ENCODE data around the gene ST3GAL5.

ST3GAL5 gene

DNA sequence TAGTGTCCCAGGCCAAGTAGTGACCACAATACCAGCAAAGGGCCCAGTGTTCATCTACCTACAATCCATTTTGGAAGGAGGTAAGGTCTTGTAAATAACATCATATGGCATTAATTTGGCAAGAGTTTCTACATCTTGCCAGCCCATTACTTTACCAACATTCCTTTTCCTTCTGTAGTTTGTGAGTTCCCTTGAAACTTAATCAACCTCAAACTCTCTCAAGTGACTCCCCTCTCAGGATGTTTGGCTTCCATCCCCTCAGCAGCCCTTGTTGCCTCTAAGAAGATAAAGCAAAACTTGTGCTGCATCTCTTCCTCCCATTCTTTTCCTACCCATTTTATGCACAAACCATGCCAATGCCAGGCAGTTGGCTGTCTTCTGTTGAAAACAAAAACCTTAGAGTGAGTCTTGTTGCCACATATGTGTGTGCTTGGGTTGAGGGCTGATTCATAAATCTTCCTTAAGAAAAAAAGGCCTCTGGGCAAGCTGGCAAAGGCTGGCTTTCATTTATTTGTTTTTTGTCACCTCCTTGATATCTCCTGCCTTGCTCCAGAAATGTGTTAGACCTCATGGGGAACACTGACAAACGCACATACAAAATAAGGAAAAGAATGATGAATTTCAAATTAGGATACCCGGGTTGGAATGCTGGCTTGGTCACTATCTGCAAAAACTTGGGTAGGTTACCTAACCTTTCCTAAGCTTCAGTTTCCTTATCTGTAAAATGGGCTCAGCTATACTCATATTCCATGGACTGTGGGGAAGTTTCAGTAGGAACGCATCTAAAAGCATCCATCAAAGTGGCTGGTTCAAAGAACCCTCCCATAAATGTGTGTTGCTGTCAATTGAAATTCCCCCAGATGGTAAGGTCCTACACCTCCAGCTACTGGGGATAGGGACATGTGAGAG lies 29.4 kb upstream of the ST3GAL5 start:
- no peak for DNase-seq

DNA sequence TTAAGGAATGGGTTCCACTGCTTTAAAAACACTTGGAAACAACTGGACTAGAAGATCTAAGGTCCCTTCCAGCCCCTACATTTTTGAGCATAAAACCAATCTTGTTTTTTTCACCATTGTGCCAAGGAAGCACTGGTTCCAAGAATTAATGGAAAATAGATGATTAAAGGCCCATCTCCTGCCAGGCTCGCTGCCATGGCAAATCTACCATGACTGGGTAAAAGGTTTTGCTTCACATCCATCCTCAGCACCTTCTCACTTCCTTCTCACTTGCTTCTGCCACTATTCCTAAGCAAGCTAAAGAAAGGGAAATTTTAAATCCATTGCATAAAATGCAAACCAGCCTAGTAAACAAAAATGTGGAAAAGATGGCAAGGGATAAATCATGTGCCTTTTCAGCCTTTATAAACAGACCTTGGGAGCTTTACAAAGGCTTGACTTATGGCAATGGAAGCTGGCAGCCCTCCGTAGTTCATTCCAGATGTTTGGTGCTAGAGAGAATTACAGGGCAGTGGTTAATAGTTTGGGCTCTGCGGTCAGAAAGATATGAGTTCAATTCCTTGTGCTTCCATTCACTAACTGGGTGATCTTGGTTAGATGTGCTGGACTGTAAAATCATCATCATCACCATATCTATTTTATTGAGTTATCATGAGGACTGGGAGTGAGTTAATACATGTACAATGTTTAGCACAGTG lies 27.0 kb upstream of the ST3GAL5 start:
- DNase-seq = peak; percentile 30

DNA sequence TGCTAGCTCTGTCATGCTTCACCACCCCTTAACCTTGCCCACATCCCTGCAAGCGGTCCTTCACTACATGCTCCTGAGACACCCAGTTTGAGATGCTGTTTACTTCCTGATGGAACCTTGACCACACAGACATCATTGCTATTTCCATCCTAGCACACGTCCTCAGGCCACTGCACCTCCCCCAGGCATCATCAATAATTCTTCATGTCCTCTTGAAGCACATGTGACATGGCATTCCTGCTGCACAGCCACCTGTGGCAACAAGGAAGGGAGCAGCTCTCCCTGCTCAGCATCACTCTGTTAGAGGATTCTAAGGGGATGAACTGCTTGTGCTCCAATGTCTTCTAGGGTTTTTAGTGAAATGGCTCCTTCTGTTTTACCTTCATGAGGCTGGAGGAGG lies 26.1 kb upstream of the ST3GAL5 start:
- DNase-seq = no peak

DNA sequence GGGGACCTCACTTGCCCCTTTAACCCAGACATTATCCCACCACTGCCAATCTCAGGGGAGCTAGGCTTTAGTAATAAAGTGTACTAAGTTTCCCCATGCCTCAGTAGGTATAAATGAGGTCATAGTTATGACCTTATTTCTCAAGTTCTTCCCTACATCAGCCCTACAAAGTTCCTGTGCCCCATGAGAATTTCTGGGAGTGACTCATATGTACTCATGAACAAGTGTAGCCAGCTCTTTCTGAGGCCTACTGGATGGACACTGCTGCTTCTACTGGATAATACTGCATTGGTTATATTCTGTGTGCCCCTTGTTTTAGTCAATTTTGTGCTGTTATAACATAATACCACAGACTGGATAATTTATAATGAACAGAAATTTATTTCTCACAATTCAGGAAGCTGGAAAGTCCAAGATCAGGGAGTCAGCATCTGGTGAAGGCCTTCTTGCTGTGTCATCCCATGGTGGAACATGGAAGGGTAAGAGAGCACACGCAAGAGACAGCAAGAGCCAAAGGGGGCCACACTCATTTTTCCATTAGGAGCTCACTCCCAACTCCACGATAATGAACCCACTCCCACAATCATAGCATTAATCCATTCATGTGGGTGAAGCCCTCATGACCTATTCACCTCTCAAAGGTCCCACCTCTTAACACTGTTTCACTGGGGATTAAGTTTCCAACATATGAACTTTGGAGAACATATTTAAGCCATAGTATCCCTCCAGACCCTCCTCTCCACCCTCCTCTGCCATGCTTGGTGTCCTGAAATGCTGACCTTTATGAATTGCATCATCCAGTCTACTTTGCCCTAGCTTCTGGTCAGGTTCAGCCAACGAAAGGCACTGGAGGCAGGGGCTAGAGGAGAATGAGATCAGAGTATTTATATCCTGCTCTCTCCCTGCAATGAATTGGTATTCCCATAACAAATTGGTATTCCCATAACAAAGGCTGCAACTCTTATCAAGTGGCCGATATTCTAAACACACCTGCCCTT lies 25.4 kb upstream of the ST3GAL5 start:
- DNase-seq = peak; percentile 81

DNA sequence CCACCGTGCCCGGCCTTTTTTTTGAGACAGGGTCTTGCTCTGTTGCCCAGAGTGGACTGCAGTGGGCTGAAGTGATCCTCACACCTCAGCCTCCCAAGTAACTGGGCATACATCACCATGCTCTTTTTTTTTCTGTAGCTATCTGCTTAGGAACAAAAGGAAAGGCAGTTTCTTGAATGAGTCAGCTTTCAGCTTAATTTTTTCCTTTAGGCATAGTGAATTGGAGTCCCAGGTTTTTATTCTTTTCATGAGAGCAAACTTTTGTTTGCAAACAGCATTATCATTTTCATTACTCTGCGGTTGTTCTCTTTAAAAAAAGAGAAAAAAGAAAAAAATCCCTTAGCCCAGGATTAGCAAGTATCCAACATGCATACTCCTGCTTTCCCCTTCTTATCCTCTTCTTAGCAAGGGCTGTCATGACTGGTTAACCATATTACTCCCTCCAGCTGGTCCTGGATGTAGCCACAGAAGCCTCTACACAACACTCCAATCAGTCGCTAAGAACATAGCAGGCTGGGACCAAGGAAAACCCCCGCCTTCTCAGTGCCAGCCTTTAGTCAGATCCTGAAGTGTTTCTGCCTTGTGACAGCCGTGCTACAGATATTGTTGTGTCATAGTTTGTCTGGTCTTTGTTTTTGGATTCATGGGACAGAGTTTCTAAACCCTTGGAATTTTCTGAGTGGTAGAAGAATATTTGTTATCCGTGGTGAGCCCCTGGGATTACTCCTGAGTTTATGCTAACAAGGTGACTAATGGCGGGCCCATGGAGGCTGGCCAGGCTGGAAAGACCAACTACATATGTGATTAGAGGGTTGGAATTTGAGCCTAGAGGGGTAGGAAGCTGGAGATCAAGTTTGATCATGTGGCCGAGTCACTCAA lies 23.3 kb upstream of the ST3GAL5 start:
- peak; percentile 98 for DNase-seq

DNA sequence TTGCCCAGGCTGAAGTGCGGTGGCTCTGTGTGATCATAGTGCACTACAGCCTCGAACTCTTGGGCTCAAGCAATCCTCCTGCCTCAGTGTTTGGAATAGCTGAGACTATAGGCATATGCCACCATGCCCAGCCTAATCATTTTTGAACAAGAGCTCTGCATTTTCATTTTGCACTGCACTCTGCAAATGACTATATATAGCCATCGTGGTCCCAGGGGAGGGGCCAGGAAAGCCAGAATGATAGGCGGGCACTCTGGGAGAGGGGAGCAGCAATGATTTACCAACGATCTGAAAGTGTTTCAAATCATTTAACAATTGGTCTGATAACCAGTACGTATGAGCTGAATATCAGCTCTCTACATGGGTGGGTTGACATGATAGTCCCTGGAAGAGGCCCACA lies 22.3 kb upstream of the ST3GAL5 start:
- DNase-seq = peak; percentile 35

DNA sequence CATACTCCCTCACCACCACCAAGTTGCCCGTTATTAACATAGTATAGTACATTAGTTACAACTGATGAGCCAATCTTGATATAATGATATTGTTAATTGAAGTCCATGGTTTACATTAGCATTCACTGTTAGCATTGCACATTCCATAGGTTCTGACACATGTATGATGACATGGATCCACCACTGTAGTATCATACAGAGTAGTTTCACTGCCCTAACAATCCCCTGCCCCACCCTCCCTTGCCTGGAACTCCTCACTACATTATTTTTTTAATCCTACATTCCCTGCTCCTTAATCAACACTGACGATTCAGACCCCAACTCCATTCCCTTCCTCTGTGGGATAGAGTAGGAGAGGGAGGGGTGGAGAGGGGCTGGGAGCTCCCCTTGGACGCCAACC lies 20.2 kb upstream of the ST3GAL5 start:
- peak; percentile 39 for DNase-seq

DNA sequence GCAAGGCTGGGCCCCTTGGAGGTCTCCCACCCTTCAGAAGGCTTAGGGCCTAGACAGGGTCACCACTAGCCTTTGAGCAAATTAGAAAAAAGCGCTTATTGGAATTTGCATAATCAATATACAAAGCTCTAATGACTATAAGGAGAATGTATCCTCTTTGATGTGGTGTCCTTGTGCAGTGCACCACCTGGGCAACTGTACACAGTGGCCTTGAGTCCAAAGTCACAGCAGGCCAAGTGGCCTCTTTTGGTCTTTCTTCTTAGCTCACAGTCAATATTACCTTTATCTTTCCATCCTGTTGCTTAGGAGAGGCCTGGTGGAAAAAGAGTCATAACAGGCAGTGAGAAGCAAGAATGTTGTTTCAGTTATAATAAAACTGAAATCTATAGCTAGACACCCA lies 19.7 kb upstream of the ST3GAL5 start:
- DNase-seq = no peak

DNA sequence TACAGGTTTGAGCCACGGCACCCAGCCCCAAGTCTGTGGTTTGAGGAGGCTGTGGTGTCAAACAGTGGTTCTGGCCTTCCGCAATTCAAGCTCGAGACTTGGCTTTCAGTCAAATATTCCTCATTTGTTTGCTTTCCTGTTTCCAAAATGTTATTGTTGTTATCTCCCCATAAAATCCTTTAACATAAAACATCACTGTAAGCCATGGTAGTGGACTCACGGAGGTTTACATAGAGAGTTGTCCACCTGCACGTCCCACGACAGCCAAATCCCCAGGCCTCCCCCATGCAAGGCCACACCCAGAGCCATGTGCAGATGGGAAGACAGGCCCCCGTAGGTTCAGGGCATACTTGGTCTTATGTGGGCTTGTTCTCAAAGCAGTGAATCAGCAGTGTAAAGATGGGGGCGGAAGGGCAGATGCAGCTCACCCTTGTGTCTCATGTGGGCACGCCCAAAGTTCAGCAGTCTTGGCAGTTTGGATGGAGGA lies 18.9 kb upstream of the ST3GAL5 start:
- peak; percentile 57 for DNase-seq

DNA sequence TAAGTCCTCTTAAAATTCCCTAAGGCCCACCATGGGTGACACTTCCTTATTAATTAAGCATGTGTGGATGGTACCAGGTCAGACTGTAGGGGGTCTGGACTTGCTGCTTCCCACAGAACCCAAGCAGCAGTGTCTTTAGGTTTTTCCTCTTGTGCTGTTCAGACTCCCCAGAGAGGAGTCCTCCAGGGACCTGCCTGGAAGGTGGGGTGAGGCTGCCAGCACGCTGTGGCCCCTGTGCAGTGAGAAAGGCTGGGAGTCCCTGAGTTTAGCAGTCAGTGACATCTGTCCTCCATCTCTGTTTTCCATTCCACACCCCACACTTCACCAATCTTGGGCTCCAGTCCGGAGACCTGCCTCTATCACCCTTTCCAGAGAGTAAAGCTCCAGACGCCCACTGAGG lies 18.0 kb upstream of the ST3GAL5 start:
- no peak for DNase-seq

DNA sequence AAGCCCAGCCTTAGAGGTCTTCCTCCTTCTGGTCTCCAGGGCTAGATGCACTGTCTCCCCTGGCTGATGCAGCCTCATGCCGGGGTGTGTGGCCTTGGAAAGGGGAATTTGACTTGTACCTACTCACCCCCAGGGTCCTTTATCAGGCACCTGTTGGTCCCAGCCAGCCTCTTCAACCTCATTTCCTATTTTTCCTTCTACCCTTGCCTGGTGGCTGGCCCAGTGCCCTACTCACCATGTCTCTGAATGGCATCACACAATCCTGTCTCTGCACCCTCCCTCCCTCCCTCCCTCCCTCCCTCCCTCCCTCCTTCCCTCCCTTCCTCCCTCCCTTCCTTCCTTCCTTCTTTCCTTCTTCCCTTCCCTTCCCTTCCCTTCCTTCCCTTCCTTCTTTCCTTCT lies 17.1 kb upstream of the ST3GAL5 start:
- DNase-seq = no peak

DNA sequence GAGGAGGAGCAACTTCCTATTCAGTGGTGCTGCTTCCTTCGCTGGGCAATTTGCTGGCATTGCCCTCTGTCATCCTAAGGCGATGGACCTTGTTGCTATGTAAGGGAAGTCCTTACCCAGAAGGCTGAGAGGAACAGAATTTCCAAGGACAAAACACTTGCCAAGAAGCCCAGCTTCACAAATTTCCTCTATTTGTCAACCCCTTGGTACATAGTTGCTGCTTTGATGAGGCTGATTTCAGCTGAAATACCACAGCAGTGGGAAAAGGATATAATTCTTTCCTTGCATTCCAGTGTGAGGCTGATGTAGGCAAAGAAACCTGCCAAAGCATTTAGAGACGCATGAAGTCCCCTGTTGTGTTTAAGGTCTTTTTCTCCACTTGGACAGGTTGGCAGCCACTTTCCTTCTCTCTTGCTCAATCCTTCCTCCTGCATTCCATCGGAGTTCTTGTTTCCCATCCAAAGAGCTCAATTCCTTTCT lies 16.4 kb upstream of the ST3GAL5 start:
- DNase-seq = peak; percentile 20

DNA sequence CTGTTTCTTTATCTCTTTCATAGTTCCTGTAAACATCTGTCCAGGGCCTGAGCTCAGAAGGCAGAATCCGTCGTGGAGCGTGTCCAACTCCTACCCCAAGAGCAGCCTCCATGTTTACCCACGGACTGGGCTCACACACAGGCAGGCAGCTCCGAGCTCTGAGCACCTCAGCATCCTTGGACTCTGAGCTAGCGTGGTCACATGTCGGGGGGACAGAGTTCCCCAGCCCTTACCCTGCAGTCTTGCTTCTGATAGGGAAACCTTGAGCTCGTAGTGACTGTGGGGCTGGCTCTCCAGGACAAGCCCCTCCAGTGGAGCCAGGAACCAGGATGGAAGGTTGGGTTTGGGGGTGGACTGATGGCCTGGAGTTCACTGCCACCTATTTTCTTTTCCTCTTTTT lies 15.1 kb upstream of the ST3GAL5 start:
- DNase-seq = no peak

DNA sequence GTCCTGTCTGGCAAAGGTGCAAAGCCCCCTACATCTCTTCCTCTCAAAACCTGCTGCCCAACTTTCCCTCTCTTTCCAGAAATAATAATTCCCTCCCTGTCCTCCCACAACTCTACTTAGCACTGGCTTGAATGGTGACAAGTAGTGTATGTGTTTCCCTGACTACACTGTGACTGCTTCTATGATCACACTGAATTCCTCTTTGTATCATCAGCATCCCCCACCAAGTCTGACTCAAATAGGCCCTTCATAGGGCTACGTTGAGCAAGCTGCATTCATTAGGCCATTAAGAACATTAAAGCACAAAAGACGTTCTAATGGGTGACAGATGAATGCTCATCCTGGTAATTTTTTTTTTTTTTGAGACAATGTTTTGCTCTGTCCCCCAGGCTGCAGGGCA lies 13.7 kb upstream of the ST3GAL5 start:
- peak; percentile 92 for DNase-seq

DNA sequence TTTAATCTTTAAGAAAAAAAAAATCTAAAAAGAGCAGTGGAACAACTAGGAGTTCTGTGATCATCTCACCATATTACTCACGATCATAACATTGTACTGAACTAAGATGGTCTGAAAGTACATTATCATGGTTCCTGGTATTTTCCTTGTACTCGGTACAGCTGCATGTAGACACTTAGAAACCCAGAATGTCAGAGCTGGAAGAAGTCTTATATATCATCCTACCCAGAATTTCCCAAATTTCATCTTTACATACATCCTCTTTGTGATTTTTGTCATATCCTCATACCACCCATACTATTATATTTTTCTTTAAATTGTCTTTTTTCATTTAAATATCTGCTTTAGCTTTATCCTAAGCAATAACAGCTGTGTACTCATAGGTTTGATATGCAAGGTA lies 12.4 kb upstream of the ST3GAL5 start:
- no peak for DNase-seq

DNA sequence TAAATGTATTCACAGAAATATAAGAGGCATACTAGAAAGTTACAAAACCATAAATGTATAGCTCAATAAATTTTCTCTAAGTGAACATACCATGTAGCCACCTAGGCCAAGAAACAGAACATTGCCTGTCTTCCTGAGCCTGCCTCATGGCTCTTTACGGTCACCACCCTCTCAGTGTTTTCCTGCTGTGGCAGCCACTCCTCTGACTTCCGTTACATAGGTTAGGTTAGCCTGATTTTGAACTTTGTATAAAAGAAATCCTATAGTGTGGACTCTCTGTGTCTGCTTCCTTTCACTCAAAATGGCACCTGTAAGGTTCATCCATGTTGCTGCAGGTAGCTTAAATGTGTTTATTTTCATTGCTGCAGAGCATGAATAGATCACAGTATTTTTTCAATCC lies 11.6 kb upstream of the ST3GAL5 start:
- DNase-seq = no peak

DNA sequence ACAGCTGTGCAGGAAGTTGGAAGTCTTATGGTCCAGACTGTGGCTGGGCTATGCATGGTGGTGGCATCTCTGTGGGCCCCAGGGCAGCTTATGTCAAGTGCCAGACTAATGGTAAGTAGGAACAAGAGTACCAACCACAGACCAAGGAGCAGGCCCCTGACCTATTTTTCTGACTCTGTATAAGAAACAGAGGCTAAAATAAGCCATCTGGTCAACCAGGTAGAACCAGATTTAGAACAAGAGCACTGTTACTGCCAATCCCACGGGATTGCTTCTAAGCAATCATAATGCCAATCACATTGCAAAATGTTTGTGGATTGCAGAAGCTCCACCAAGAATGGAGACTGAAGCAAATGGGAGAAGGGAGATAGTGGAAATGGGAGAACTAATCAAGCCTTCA lies 11.1 kb upstream of the ST3GAL5 start:
- no peak for DNase-seq

DNA sequence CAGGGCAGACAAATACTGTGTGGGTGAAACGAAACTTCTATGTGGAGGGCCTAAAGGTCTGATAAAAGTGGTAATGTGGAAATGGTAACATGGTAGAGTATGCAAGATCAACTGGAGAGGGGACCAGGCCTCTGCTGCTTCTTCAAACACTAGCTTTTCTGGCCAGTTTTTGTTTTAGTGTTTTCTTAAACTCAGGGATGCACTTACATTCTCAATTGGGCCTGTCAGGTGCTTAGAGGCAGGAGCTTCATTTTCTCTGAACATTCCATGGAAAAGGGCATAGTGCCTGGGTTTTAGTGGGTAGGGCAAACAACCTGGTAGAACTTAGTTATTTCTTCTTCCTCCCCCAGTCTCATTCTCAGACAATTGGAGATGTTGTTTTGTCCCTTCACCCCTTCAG lies 10.5 kb upstream of the ST3GAL5 start:
- DNase-seq = no peak

DNA sequence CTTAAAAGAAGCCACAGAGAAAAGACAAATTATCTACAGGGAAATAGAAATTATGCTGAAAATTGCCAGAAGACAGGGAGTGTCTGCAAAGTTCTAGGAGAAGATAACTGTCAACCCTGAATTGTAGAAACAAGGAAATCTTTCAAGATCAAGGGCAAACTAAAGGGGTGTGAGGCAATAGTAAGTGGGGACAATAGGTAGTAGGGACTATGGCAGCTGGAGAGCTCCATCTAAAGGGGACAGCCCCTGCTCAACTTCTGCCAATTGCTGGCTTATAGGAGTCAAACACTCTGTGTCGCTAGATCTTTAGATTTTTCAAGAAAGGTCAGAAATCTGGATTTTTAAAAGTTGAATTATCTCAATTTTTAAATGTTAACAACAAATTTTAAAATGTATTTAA lies 10.1 kb upstream of the ST3GAL5 start:
- DNase-seq = no peak

DNA sequence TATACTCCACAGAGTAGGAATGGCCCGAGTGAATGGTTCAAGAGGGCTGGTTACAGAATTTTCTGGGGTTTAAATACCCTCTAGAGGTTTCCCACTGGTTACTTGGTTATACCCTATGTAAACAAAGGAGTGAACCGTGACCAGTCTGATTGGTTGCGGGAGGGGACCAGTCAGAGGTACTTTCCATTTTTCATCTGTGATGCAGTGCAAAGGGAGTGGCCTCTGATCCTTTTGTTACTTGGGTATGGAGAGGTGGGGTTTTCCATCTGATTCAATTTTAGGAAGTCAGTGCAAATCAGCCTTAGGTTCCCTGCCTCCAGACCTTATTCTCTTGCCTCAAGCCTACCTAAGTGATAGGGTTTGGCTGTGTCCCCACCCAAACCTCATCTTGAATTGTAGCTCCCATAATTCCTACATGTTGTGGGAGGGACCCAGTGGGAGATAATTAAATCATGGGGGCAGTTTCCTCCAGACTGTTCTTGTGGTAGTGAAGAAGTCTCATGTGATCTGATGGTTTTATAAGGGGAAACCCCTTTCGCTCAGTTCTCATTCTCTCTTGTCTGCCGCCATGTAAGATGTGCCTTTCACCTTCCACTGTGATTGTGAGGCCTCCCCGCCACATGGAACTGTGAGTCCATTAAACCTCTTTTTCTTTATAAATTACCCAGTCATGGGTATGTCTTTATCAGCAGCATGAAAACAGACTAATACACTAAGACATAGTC lies 5.9 kb upstream of the ST3GAL5 start:
- DNase-seq = peak; percentile 42
